ENCODE results near the gene DKK3. TPM values are rescaled to one million over a fixed set of nuclear protein-coding genes. Genes with fewer than 3 reads are reported as not detected.

DKK3 gene
- polyA plus RNA-seq, 3 donors = not detected

- no peaks in the 10 kb centered on the region for H3K36me3 ChIP-seq (replicated peaks in 1 of 2; ENCODE audit: control insufficient read depth in 1 of 2, insufficient read depth in 2 of 2, low read length in 2 of 2)
- 73% methylated on average over 4 of the region's 5 CpGs for WGBS (ENCODE audit: insufficient coverage)
- peaks cover 0 to 4% (median 0%) of the 10 kb centered on the region in 3 donors for H3K27me3 Mint-ChIP-seq (ENCODE audit: low read depth in 3 of 3)
- H3K4me3 ChIP-seq (replicated peaks in 1 of 3; ENCODE audit: low read depth in 2 of 3, low read length in 3 of 3) = no peak overlapping the region
- intact Hi-C loops (cut with micrococcal nuclease) = no loop called here
- no peak for DNase-seq
- no peaks in the 10 kb centered on the region for H3K79me2 ChIP-seq (ENCODE audit: insufficient read depth, low read length)
- H2AFZ ChIP-seq (ENCODE audit: insufficient read depth, low read depth, low read length, poor library complexity, severe bottlenecking) = no peak overlapping the region
- TF ChIP-seq CTCF (IDR thresholded peaks at IDR 0.05) = no peak
- H3K27ac Mint-ChIP-seq = no peak overlapping the region
- H3K27ac ChIP-seq (ENCODE audit: low read depth in 1 of 2, low read length in 2 of 2) = no peak overlapping the region
- H3K9me3 Mint-ChIP-seq = peaks cover 0 to 7% (median 2%) of the 10 kb centered on the region in 7 donors
- no peaks in the 10 kb centered on the region for H4K20me1 ChIP-seq (ENCODE audit: insufficient read depth, low read length)
- no peak overlapping the region for H3K9ac ChIP-seq (ENCODE audit: insufficient read depth, low read length, poor library complexity, severe bottlenecking)
- H3K4me1 ChIP-seq (ENCODE audit: control insufficient read depth in 1 of 2, insufficient read depth in 2 of 2, low read length in 2 of 2) = no peaks in the 10 kb centered on the region
- peaks cover 5% of the 10 kb centered on the region for H3K4me1 Mint-ChIP-seq
- H3K4me2 ChIP-seq (replicated peaks; ENCODE audit: extremely low read depth, low read length, poor library complexity, severe bottlenecking) = no peak overlapping the region
- H3K27me3 ChIP-seq (ENCODE audit: control insufficient read depth in 2 of 2, insufficient read depth in 2 of 2, low read length in 2 of 2) = no peaks in the 10 kb centered on the region
- H3K4me3 Mint-ChIP-seq = no peak overlapping the region
- peaks cover 0 to 7% of the 10 kb centered on the region in 2 donors for H3K9me3 ChIP-seq (replicated peaks in 1 of 2; ENCODE audit: control insufficient read depth in 1 of 2, insufficient read depth in 1 of 2, low read length in 2 of 2)
- H3K36me3 Mint-ChIP-seq = no peaks in the 10 kb centered on the region
Observed at GRCh38 chr11:11983427-11983826, 25.0 kb downstream of the DKK3 start.

GRCh38 chr11:11982975-11983374 lies 25.5 kb downstream of the DKK3 start:
- Histone ChIP-seq H3K79me2 (ENCODE audit: insufficient read depth, low read length) (no peaks in the 10 kb centered on the region), H4K20me1 (ENCODE audit: insufficient read depth, low read length) (no peaks in the 10 kb centered on the region), H3K4me3 (replicated peaks in 1 of 3; ENCODE audit: low read depth in 2 of 3, low read length in 3 of 3) (no peak overlapping the region), H3K4me1 (ENCODE audit: control insufficient read depth in 1 of 2, insufficient read depth in 2 of 2, low read length in 2 of 2) (no peaks in the 10 kb centered on the region), H3K9ac (ENCODE audit: insufficient read depth, low read length, poor library complexity, severe bottlenecking) (no peak overlapping the region), H3K27me3 (ENCODE audit: control insufficient read depth in 2 of 2, insufficient read depth in 2 of 2, low read length in 2 of 2) (no peaks in the 10 kb centered on the region), H3K9me3 (replicated peaks in 1 of 2; ENCODE audit: control insufficient read depth in 1 of 2, insufficient read depth in 1 of 2, low read length in 2 of 2) (peaks cover 0 to 7% of the 10 kb centered on the region in 2 donors), H3K36me3 (replicated peaks in 1 of 2; ENCODE audit: control insufficient read depth in 1 of 2, insufficient read depth in 2 of 2, low read length in 2 of 2) (no peaks in the 10 kb centered on the region), H3K4me2 (replicated peaks; ENCODE audit: extremely low read depth, low read length, poor library complexity, severe bottlenecking) (no peak overlapping the region), H2AFZ (ENCODE audit: insufficient read depth, low read depth, low read length, poor library complexity, severe bottlenecking) (no peak overlapping the region), H3K27ac (ENCODE audit: low read depth in 1 of 2, low read length in 2 of 2) (no peak overlapping the region)
- no peaks in the 10 kb centered on the region for H3K36me3 Mint-ChIP-seq
- no CpG with 5 or more reads among the region's 2 CpGs for WGBS (ENCODE audit: insufficient coverage)
- no peak overlapping the region for H3K27ac Mint-ChIP-seq
- H3K9me3 Mint-ChIP-seq = peaks cover 0 to 11% (median 3%) of the 10 kb centered on the region in 7 donors
- intact Hi-C loops (cut with micrococcal nuclease) = no loop called here
- peaks cover 0 to 4% (median 0%) of the 10 kb centered on the region in 3 donors for H3K27me3 Mint-ChIP-seq (ENCODE audit: low read depth in 3 of 3)
- TF ChIP-seq CTCF (IDR thresholded peaks at IDR 0.05) = no peak
- DNase-seq = no peak
- peaks cover 7% of the 10 kb centered on the region for H3K4me1 Mint-ChIP-seq
- H3K4me3 Mint-ChIP-seq = no peak overlapping the region
